GF-D8 (cell line): ENCODE results near the gene PLXND1.

Experiments used
- DNase-seq: peaks from one replicate; lab custom pipeline; 2025; lab: John Stamatoyannopoulos, UW

PLXND1 gene

DNA sequence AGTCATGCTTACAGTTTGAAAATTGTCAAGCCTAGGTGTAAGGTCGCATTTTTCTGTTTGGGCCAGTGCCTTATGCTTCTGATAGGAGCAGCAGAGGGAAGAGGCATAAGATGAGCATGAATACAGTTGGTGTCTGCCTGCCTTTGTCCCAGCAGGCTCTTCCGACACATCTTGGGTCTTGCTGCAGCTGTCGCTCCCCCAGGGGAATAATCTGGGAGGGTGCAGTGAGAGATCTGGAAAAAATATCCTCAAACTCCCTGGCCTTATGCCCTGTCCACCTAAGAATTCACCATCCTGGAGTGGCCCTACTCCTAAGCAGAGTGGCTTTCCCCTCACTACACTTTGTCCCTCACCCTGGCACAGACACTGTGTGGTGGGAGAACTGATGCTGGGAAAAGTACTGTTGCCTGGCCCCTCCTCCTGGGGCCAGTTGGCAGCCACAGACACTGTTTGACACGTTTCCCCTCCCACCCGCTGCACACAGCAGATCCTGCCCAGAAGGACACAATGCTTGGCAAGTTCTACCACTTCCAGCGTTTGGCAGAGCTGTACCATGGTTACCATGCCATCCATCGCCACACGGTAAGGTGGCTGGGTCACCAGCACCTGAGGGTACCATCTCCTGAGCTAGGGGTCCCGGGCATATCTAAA lies 99.2 kb downstream of the PLXND1 start:
- DNase-seq = no peak

DNA sequence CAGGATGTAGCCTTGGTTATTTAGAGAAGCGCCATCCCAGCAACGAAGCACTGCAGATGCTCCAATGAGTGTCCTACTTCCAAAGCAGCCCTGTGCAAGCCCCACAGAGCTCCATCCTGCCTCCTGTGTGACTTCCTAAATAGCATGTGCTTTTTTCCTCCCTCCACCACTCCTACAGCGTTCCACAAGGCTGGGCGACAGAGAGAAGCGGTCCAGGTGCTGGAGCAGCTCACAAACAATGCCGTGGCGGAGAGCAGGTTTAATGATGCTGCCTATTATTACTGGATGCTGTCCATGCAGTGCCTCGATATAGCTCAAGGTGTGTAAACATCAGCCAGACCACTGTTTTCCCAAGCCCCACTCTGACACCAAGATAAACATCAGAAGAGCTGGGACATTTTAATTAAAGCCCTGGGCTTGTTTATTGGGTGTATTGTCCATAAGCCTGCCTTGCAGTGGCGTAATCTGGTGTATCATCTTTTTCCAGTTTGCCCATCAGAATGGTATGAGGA lies 100.2 kb downstream of the PLXND1 start:
- no peak for DNase-seq

DNA sequence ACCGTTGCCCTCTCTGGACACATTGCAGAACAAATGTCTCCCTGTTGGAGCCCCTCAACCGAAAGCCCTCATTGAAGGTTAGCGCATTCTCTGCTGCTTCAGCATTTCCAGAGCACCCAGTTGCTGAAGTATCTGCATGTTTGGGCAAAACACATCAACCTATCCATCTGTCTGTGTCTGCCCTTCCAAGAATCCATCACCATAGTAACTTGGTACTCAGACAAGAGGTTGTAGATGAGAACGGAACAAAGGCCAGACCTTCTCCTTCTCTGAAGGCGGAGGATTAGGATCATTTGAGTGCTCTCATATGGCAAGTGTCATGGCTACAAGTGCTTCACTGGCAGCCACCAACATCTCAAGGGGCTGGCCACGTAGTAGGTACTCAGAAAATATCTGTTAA lies 101.1 kb downstream of the PLXND1 start:
- no peak for DNase-seq
